HG03354 (cell line): Measurements from ENCODE around the gene LYSMD3.

Experiments used
- ATAC-seq: cut with Tn5 transposase; IDR thresholded peaks from one replicate; pipeline ENCODE4 v1.9.1; 2021; ENCODE audit warnings: mild to moderate bottlenecking; ENCODE audit not compliant: unreplicated experiment, poor library complexity, severe bottlenecking

The LYSMD3 gene

GRCh38 chr5:90488791-90489190 is 40.6 kb downstream of the LYSMD3 start:
- no peak for ATAC-seq

- no peak for ATAC-seq
These were observed 44.8 kb downstream of the LYSMD3 start for GRCh38 chr5:90484540-90484939.

- ATAC-seq: no peak
These were observed 46.2 kb downstream of the LYSMD3 start for GRCh38 chr5:90483206-90483605.

GRCh38 chr5:90480699-90481098 is 48.7 kb downstream of the LYSMD3 start:
- no peak for ATAC-seq

- no peak for ATAC-seq
These were observed 49.6 kb downstream of the LYSMD3 start for GRCh38 chr5:90479611-90480385.

GRCh38 chr5:90477621-90478215 is 51.7 kb downstream of the LYSMD3 start:
- no peak for ATAC-seq

- no peak for ATAC-seq
These were observed 52.3 kb downstream of the LYSMD3 start for GRCh38 chr5:90477073-90477472.

GRCh38 chr5:90476391-90476790 is 53.0 kb downstream of the LYSMD3 start:
- ATAC-seq: no peak

GRCh38 chr5:90475436-90475980 is 53.9 kb downstream of the LYSMD3 start:
- no peak for ATAC-seq

- peak; percentile 88 for ATAC-seq
These were observed 54.9 kb downstream of the LYSMD3 start, which contains the start of the genes MBLAC2 and POLR3G for GRCh38 chr5:90474235-90475107. MBLAC2 (minus strand) TSS chr5:90474771; CDS start chr5:90474292, 479 bp downstream. POLR3G (plus strand) TSS chr5:90474864; CDS start chr5:90485568, 10,704 bp downstream.

- ATAC-seq: peak; percentile 4
These were observed 55.8 kb downstream of the LYSMD3 start for GRCh38 chr5:90473396-90474234.

GRCh38 chr5:90472783-90473395 is 56.5 kb downstream of the LYSMD3 start:
- ATAC-seq: no peak
